K562 (cell line): ENCODE measurements around the gene C1orf198. TPM values are rescaled to one million over a fixed set of nuclear protein-coding genes. Genes with fewer than 3 reads are reported as not detected.

Source experiments
- CHAMP1 ChIP-seq: fragments of 450-650 bp; IDR thresholded peaks from 2 replicates; pipeline ENCODE4 v1.6.1; 2016; ENCODE audit warnings: mild to moderate bottlenecking
- COPS2 ChIP-seq: fragments of 450-650 bp; conservative IDR thresholded peaks from 2 replicates; pipeline ENCODE4 v1.6.1; 2016; ENCODE audit warnings: mild to moderate bottlenecking, moderate library complexity
- ETV5 ChIP-seq: sonication (generic); formaldehyde crosslinking; IDR thresholded peaks from 2 replicates; pipeline ENCODE4 v1.4.0; 2020; ENCODE audit warnings: low read depth, mild to moderate bottlenecking, missing genetic modification reagents
- HDAC2 ChIP-seq: fragments of 450-650 bp; IDR thresholded peaks from 2 replicates; pipeline ENCODE4 v1.6.1; 2016; ENCODE audit warnings: mild to moderate bottlenecking
- ID3 ChIP-seq, 2 experiments: fragments of 250-450 bp in 1 of 2; fragments of 450-650 bp in 1 of 2; sonication (Bioruptor Pico) in 1 of 2; IDR thresholded peaks; 2 replicates each; pipeline versions ENCODE4 v1.6.1 to v1.8.0; 2016 to 2021; ENCODE audit warnings: mild to moderate bottlenecking in 2 of 2, moderate library complexity in 2 of 2, missing compliant biosample characterization in 1 of 2, missing genetic modification characterization in 1 of 2
- KLF10 ChIP-seq: fragments of 250-450 bp; sonication (Bioruptor Pico); IDR thresholded peaks from 2 replicates; pipeline ENCODE4 v1.6.1; 2021; ENCODE audit warnings: matching md5 sums
- L3MBTL2 ChIP-seq: fragments of 450-650 bp; IDR thresholded peaks from 2 replicates; pipeline ENCODE4 v1.6.1; 2016; ENCODE audit warnings: mild to moderate bottlenecking, moderate library complexity
- MCM3 ChIP-seq: fragments of 450-650 bp; IDR thresholded peaks from 2 replicates; pipeline ENCODE4 v1.6.1; 2016
- TEAD4 ChIP-seq, 2 experiments: sonication (generic) in 1 of 2; formaldehyde crosslinking in 1 of 2; IDR thresholded peaks; 2 replicates each; pipeline versions ENCODE4 v1.6.1 to v1.8.0; 2012 to 2022; ENCODE audit warnings: borderline replicate concordance in 1 of 2, inconsistent platforms in 1 of 2, low read length in 1 of 2, mild to moderate bottlenecking in 1 of 2, missing genetic modification reagents in 1 of 2
- YY1 ChIP-seq, 3 experiments: IDR thresholded peaks; 2 replicates each; pipeline ENCODE4 v1.6.1; 2011; ENCODE audit warnings: low read length in 2 of 3, mild to moderate bottlenecking in 2 of 3, moderate library complexity in 2 of 3, borderline replicate concordance in 1 of 3, control low read depth in 1 of 3, low read depth in 1 of 3; ENCODE audit not compliant: insufficient read depth in 3 of 3, insufficient replicate concordance in 2 of 3, control insufficient read depth in 1 of 3, insufficient read length in 1 of 3; ENCODE audit errors: extremely low read depth in 1 of 3
- ZNF518B ChIP-seq: fragments of 250-450 bp; sonication (Bioruptor Pico); IDR thresholded peaks from 2 replicates; pipeline ENCODE4 v1.5.0; 2021; ENCODE audit warnings: mild to moderate bottlenecking, moderate library complexity
- polyA plus RNA-seq, 8 experiments: library from polyadenylated mRNA; depleted of rRNA in 4 of 8; stranded (reverse) in 5 of 8; unstranded in 3 of 8; fragments of >200 nt; fragmentation: Nextera tagmentation in 2 of 8; fragmentation: Illumina TruSeq in 1 of 8; extraction: Ambion mirVana in 2 of 8; extraction: Trizol in 1 of 8; gene quantifications; 2 replicates each; pipeline versions ENCODE4 v1.2.1 to v1.2.3, GENCODE V29; 2011 to 2014; ENCODE audit warnings: inconsistent platforms in 1 of 8, missing spikeins in 1 of 8
- total RNA-seq, 7 experiments: library from RNA; depleted of rRNA in 6 of 7; stranded (reverse); fragments of >200 nt in 6 of 7; fragmentation: Illumina TruSeq in 2 of 7; extraction: Trizol in 2 of 7; gene quantifications; 2 replicates each; pipeline versions ENCODE4 v1.2.1 to v1.2.3, GENCODE V29; 2011 to 2021; ENCODE audit warnings: low replicate concordance in 1 of 7

Gene C1orf198
- total and polyA plus RNA-seq, 9 of the 15 experiments (the other 6 are each of a cell fraction or from before 2014, with no cell fraction given), result 2.0 to 15.1 (median 10.4) TPM

GRCh38 chr1:230883967-230884366, 15.6 kb upstream of the C1orf198 start (continued):
- TF ChIP-seq ZNF518B (CRISPR knock-in tag), result no peak
- no peak for TF ChIP-seq YY1 (IDR thresholded peaks at IDR 0.05; ENCODE audit: borderline replicate concordance in 1 of 3, control insufficient read depth in 1 of 3, extremely low read depth in 1 of 3, insufficient read depth in 3 of 3, insufficient read length in 1 of 3, insufficient replicate concordance in 2 of 3, low read depth in 1 of 3, low read length in 2 of 3)
- no peak for TF ChIP-seq ID3 (CRISPR knock-in tag; IDR thresholded peaks at IDR 0.05)
- TF ChIP-seq ID3 (tag; IDR thresholded peaks at IDR 0.05), result no peak
- TF ChIP-seq MCM3, result no peak
- TF ChIP-seq ETV5 (CRISPR knock-in tag), result no peak
- no peak for TF ChIP-seq CHAMP1
- TF ChIP-seq L3MBTL2, result no peak
- no peak for TF ChIP-seq COPS2
- TF ChIP-seq TEAD4 (IDR thresholded peaks at IDR 0.05; ENCODE audit: low read length), result no peak
- TF ChIP-seq TEAD4 (CRISPR knock-in tag; IDR thresholded peaks at IDR 0.05; ENCODE audit: borderline replicate concordance), result no peak
- TF ChIP-seq KLF10, result no peak
- no peak for TF ChIP-seq HDAC2
